DND-41 (cell line): ENCODE results near the gene PLSCR3.
"Not testable (repeated sequence)": the region's sequence is repeated elsewhere in the genome, so short reads cannot be mapped to it uniquely, and the experiment has no call there.

Experiments
- ATAC-seq: fragments of 200-7000 bp; cut with Tn5 transposase; 3 replicates; pipeline ENCODE4 v1.9.1; 2021; ENCODE audit warnings: low read depth; ENCODE audit not compliant: insufficient read depth
- DNase-seq: peaks from one replicate; pipeline ENCODE4 v3.0.0-alpha.2; 2020
- H2AFZ ChIP-seq: 2 replicates; pipeline ENCODE4 v1.6.0; 2012; ENCODE audit warnings: low read depth, low read length
- H3K27ac ChIP-seq: 2 replicates; pipeline ENCODE4 v1.5.1; 2012; ENCODE audit warnings: low read length, inconsistent platforms
- H3K27me3 ChIP-seq: fragments of 200-600 bp; sonication (generic); 2 replicates; pipeline ENCODE4 v1.6.0; 2012; ENCODE audit warnings: low read length, mild to moderate bottlenecking, inconsistent platforms; ENCODE audit not compliant: insufficient read depth, poor library complexity
- H3K36me3 ChIP-seq: 2 replicates; pipeline ENCODE4 v1.5.1; 2012; ENCODE audit warnings: low read length, inconsistent platforms; ENCODE audit not compliant: insufficient read depth
- H3K4me1 ChIP-seq: 2 replicates; pipeline ENCODE4 v1.5.1; 2012; ENCODE audit warnings: mild to moderate bottlenecking, low read length; ENCODE audit not compliant: insufficient read depth
- H3K4me2 ChIP-seq: 2 replicates; pipeline ENCODE4 v1.6.0; 2012; ENCODE audit warnings: mild to moderate bottlenecking, moderate library complexity, low read length, inconsistent platforms; ENCODE audit not compliant: insufficient read depth
- H3K4me3 ChIP-seq, 2 experiments: fragments of 200-600 bp in 1 of 2; shearing (Covaris generic) in 1 of 2; 2 replicates each; pipeline ENCODE4 v1.5.1; 2012 to 2016; ENCODE audit warnings: inconsistent platforms in 2 of 2, low read length in 2 of 2, mild to moderate bottlenecking in 2 of 2, low read depth in 1 of 2, moderate library complexity in 1 of 2
- H3K79me2 ChIP-seq: 2 replicates; pipeline ENCODE4 v1.6.0; 2012; ENCODE audit warnings: low read length, inconsistent platforms; ENCODE audit not compliant: insufficient read depth
- H3K9ac ChIP-seq: 2 replicates; pipeline ENCODE4 v1.6.0; 2012; ENCODE audit warnings: low read depth, mild to moderate bottlenecking, inconsistent platforms, low read length, moderate library complexity
- H3K9me3 ChIP-seq: 2 replicates; pipeline ENCODE4 v1.5.1; 2012; ENCODE audit warnings: low read length, moderate library complexity, mild to moderate bottlenecking, inconsistent platforms; ENCODE audit not compliant: insufficient read depth, severe bottlenecking
- H4K20me1 ChIP-seq: 2 replicates; pipeline ENCODE4 v1.6.0; 2012; ENCODE audit warnings: low read length; ENCODE audit not compliant: insufficient read depth
- EZH2 ChIP-seq: IDR thresholded peaks from 3 replicates; pipeline ENCODE4 v1.6.1; 2012; ENCODE audit warnings: borderline replicate concordance, low read depth, mild to moderate bottlenecking, moderate library complexity, low read length, inconsistent platforms; ENCODE audit not compliant: severe bottlenecking
- TF ChIP-seq, protein P1 (sequence below): IDR thresholded peaks from 2 replicates; pipeline ENCODE4 v1.5.1; 2012; ENCODE audit warnings: borderline replicate concordance, low read length, moderate library complexity, mild to moderate bottlenecking; ENCODE audit not compliant: poor library complexity, severe bottlenecking; ENCODE audit errors: extremely low read depth

PLSCR3 gene

DNA sequence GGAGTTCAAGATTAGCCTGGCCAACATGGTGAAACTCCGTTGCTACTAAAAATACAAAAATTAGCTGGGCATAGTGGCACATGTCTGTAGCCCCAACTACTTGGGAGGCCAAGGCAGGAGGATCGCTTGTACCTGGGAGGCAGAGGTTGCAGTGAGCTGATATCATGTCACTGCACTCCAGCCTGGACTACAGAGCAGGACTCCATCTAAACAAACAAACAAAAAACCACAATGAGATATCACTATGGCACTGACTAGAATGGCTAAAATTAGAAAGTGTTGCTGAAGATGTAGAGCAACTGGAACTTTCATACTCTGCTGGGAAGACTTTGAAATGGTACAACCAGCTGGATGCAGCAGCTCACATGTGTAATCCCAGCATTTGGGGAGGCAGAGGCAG, 20.0 kb downstream of the PLSCR3 start:
- DNase-seq: no peak
- Histone ChIP-seq H3K27ac (no peak overlapping the region), H3K4me1 (no peaks in the 10 kb centered on the region), H3K9ac (no peak overlapping the region), H3K9me3 (no peaks in the 10 kb centered on the region), H3K4me2 (no peak overlapping the region), H3K36me3 (no peaks in the 10 kb centered on the region), H3K4me3 (no peak overlapping the region), H3K27me3 (no peaks in the 10 kb centered on the region), H2AFZ (no peak overlapping the region), H4K20me1 (no peaks in the 10 kb centered on the region), H3K79me2 (no peaks in the 10 kb centered on the region)
- ATAC-seq: no peak
- TF ChIP-seq, protein P1, sequence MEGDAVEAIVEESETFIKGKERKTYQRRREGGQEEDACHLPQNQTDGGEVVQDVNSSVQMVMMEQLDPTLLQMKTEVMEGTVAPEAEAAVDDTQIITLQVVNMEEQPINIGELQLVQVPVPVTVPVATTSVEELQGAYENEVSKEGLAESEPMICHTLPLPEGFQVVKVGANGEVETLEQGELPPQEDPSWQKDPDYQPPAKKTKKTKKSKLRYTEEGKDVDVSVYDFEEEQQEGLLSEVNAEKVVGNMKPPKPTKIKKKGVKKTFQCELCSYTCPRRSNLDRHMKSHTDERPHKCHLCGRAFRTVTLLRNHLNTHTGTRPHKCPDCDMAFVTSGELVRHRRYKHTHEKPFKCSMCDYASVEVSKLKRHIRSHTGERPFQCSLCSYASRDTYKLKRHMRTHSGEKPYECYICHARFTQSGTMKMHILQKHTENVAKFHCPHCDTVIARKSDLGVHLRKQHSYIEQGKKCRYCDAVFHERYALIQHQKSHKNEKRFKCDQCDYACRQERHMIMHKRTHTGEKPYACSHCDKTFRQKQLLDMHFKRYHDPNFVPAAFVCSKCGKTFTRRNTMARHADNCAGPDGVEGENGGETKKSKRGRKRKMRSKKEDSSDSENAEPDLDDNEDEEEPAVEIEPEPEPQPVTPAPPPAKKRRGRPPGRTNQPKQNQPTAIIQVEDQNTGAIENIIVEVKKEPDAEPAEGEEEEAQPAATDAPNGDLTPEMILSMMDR: no peak
- no peak for TF ChIP-seq EZH2

DNA sequence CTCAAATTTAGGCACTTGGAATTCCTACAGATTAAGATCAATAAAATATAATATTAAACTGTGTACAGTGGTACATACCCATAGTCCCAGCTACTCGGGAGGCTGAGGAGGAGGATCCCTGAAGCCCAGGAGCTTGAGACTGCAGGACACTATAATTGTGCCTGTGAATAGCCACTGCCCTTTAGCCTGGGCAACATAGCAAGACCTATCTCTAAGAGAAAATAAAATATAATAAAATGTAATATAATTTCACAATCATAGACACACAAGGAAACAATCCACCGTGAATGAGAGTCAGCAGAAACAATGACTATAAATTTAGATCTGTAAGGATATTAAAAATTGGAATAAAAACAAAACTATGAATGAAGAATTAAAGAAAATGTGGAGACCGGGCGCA, 23.5 kb downstream of the PLSCR3 start:
- no peak for ATAC-seq
- H3K27ac ChIP-seq: no peak overlapping the region
- no peak overlapping the region for H3K9ac ChIP-seq
- TF ChIP-seq, protein P1: no peak
- no peak for TF ChIP-seq EZH2
- H3K27me3 ChIP-seq: no peaks in the 10 kb centered on the region
- H3K9me3 ChIP-seq: no peaks in the 10 kb centered on the region
- H3K4me3 ChIP-seq: no peak overlapping the region
- no peak for DNase-seq
- H2AFZ ChIP-seq: no peak overlapping the region
- H4K20me1 ChIP-seq: no peaks in the 10 kb centered on the region
- H3K79me2 ChIP-seq: no peaks in the 10 kb centered on the region
- no peaks in the 10 kb centered on the region for H3K36me3 ChIP-seq
- no peak overlapping the region for H3K4me2 ChIP-seq
- H3K4me1 ChIP-seq: no peaks in the 10 kb centered on the region

- Histone ChIP-seq H2AFZ (no peak overlapping the region), H3K9me3 (no peaks in the 10 kb centered on the region), H3K27ac (no peak overlapping the region), H3K4me3 (no peak overlapping the region), H3K4me1 (no peaks in the 10 kb centered on the region), H4K20me1 (no peaks in the 10 kb centered on the region), H3K4me2 (no peak overlapping the region), H3K9ac (no peak overlapping the region), H3K79me2 (no peaks in the 10 kb centered on the region), H3K36me3 (no peaks in the 10 kb centered on the region), H3K27me3 (no peaks in the 10 kb centered on the region)
- DNase-seq (no peak), ATAC-seq (no peak)
- TF ChIP-seq, protein P1: no peak
- no peak for TF ChIP-seq EZH2
Measured at GRCh38 chr17:7369825-7370224, 24.5 kb downstream of the PLSCR3 start.

DNA sequence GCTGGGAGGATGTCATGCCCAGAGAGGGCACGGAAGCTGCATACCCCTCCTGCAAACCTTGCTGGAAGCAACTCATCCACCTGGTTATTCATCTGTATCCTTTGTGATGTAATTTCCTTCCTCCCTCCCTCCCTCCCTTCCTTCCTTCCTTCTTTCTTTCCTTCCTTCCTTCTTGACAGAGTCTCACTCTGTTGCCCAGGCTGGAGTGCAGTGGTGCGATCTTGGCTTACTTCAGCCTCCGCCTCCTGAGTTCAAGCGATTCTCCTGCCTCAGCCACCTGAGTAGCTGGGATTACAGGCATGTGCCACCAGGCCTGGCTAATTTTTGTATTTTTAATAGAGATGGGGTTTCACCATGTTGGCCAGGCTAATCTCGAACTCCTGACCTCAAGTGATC, 25.7 kb downstream of the PLSCR3 start:
- DNase-seq, ATAC-seq, H3K4me2 ChIP-seq, H3K36me3 ChIP-seq, H3K9me3 ChIP-seq, H3K9ac ChIP-seq, H3K79me2 ChIP-seq, H3K27ac ChIP-seq, H3K4me1 ChIP-seq, H3K27me3 ChIP-seq, H2AFZ ChIP-seq, H4K20me1 ChIP-seq, H3K4me3 ChIP-seq: not testable (repeated sequence)
